Coronary artery (tissue), 2 donors: Measurements from ENCODE around the gene SPART.

Experiments used
- DNase-seq: peaks from one replicate; pipeline ENCODE4 v3.0.0-alpha.2; 2017; ENCODE audit warnings: low spot score
- H3K27ac ChIP-seq, 2 donors: fragments of 200-600 bp; sonication (generic); one replicate each; pipeline ENCODE4 v1.5.1; 2016 to 2019
- H3K4me3 ChIP-seq: fragments of 200-600 bp; sonication (generic); 2 replicates; pipeline ENCODE4 v1.5.1; 2016; ENCODE audit warnings: mild to moderate bottlenecking, moderate library complexity
- CTCF ChIP-seq: fragments of 200-600 bp; sonication (generic); IDR thresholded peaks from one replicate; pipeline ENCODE4 v1.5.1; 2019; ENCODE audit warnings: antibody characterized with exemption

Gene SPART

GRCh38 chr13:36294096-36294495, 52.1 kb downstream of the SPART start:
- DNase-seq, result no peak
- no peak overlapping the region for H3K27ac ChIP-seq
- no peak overlapping the region for H3K4me3 ChIP-seq
- no peak for TF ChIP-seq CTCF

- DNase-seq, result no peak
- no peak overlapping the region for H3K4me3 ChIP-seq
- no peak for TF ChIP-seq CTCF
- H3K27ac ChIP-seq, result no peak overlapping the region
Observed at GRCh38 chr13:36293497-36293896, 52.7 kb downstream of the SPART start.

- no peak for DNase-seq
- H3K4me3 ChIP-seq, result no peak overlapping the region
- no peak for TF ChIP-seq CTCF
- H3K27ac ChIP-seq, result no peak overlapping the region
Observed at GRCh38 chr13:36288794-36289391, 57.3 kb downstream of the SPART start.

GRCh38 chr13:36286006-36286405, 60.2 kb downstream of the SPART start:
- Histone ChIP-seq H3K27ac (no peak overlapping the region), H3K4me3 (no peak overlapping the region)
- TF ChIP-seq CTCF, result no peak
- no peak for DNase-seq

- Histone ChIP-seq H3K4me3 (no peak overlapping the region), H3K27ac (no peak overlapping the region)
- peak; percentile 68 for TF ChIP-seq CTCF
- no peak for DNase-seq
Observed at GRCh38 chr13:36282821-36283432, 63.3 kb downstream of the SPART start.

- TF ChIP-seq CTCF, result no peak
- no peak overlapping the region for H3K4me3 ChIP-seq
- H3K27ac ChIP-seq, result no peak overlapping the region
- DNase-seq, result no peak
Observed at GRCh38 chr13:36275190-36276002, 70.8 kb downstream of the SPART start.
